Vagina (tissue), 2 donors: ENCODE measurements around the gene GPX6.

Source experiments
- CTCF ChIP-seq, 3 experiments: fragments of 450-650 bp in 2 of 3; fragments of 200-600 bp in 1 of 3; sonication (generic) in 1 of 3; IDR thresholded peaks; one replicate each; pipeline ENCODE4 v1.5.1; 2017 to 2019; ENCODE audit warnings: antibody characterized with exemption in 3 of 3, mild to moderate bottlenecking in 2 of 3, moderate library complexity in 2 of 3
- POLR2A ChIP-seq, 2 donors: fragments of 450-650 bp; IDR thresholded peaks; one replicate each; pipeline ENCODE4 v1.6.1; 2017; ENCODE audit warnings: antibody characterized with exemption in 2 of 2, mild to moderate bottlenecking in 2 of 2, moderate library complexity in 2 of 2

GRCh38 chr6:28485482-28485881 is 30.1 kb downstream of the GPX6 start:
- TF ChIP-seq CTCF (IDR thresholded peaks at IDR 0.05) (no peak), POLR2A (IDR thresholded peaks at IDR 0.05) (no peak)
